HEK293 (cell line): ENCODE data around the gene PTPN9.

Experiments
- BCL11B ChIP-seq: fragments of 450-650 bp; formaldehyde crosslinking; IDR thresholded peaks from 2 replicates; pipeline ENCODE4 v1.5.1; 2016; ENCODE audit warnings: low read depth, missing biosample characterization, missing genetic modification characterization
- CTCF ChIP-seq: fragments of 450-650 bp; formaldehyde crosslinking; IDR thresholded peaks from 2 replicates; pipeline ENCODE4 v1.5.1; 2016; ENCODE audit warnings: missing biosample characterization, missing genetic modification characterization
- REST ChIP-seq: fragments of 450-650 bp; formaldehyde crosslinking; IDR thresholded peaks from 2 replicates; pipeline ENCODE4 v1.5.1; 2016; ENCODE audit warnings: missing biosample characterization, missing genetic modification characterization
- YY1 ChIP-seq: fragments of 450-650 bp; formaldehyde crosslinking; IDR thresholded peaks from 2 replicates; pipeline ENCODE4 v1.5.1; 2018; ENCODE audit warnings: missing biosample characterization, missing genetic modification characterization
- ZBTB21 ChIP-seq: fragments of 450-650 bp; formaldehyde crosslinking; IDR thresholded peaks from 2 replicates; pipeline ENCODE4 v1.5.1; 2017; ENCODE audit warnings: missing biosample characterization, missing genetic modification characterization
- ZFP37 ChIP-seq: fragments of 450-650 bp; formaldehyde crosslinking; IDR thresholded peaks from 2 replicates; pipeline ENCODE4 v1.5.1; 2016; ENCODE audit warnings: missing biosample characterization, missing genetic modification characterization
- ZNF169 ChIP-seq: fragments of 450-650 bp; formaldehyde crosslinking; IDR thresholded peaks from 2 replicates; pipeline ENCODE4 v1.5.1; 2016; ENCODE audit warnings: missing biosample characterization, missing genetic modification characterization
- ZNF19 ChIP-seq: fragments of 450-650 bp; formaldehyde crosslinking; IDR thresholded peaks from 2 replicates; pipeline ENCODE4; 2016; ENCODE audit warnings: missing biosample characterization, missing genetic modification characterization, low read depth
- ZNF211 ChIP-seq: fragments of 450-650 bp; formaldehyde crosslinking; IDR thresholded peaks from 2 replicates; pipeline ENCODE4 v1.5.1; 2016; ENCODE audit warnings: low read depth, missing biosample characterization, missing genetic modification characterization
- ZNF280D ChIP-seq: fragments of 450-650 bp; formaldehyde crosslinking; IDR thresholded peaks from 2 replicates; pipeline ENCODE4 v1.5.1; 2016; ENCODE audit warnings: missing biosample characterization, missing genetic modification characterization
- ZNF837 ChIP-seq: fragments of 450-650 bp; formaldehyde crosslinking; IDR thresholded peaks from 2 replicates; pipeline ENCODE4 v1.5.1; 2016; ENCODE audit warnings: missing biosample characterization, missing genetic modification characterization

GRCh38 chr15:75573648-75574384 is 5.3 kb downstream of the PTPN9 start:
- TF ChIP-seq CTCF (tag by site-specific recombination) (no peak), ZFP37 (tag by site-specific recombination) (no peak), ZNF837 (tag by site-specific recombination) (no peak), BCL11B (no peak), ZNF280D (tag by site-specific recombination) (no peak), ZNF169 (no peak), ZNF19 (tag by site-specific recombination) (no peak), REST (no peak), ZBTB21 (no peak), YY1 (tag by site-specific recombination) (no peak), ZNF211 (tag by site-specific recombination) (no peak)
